ENCODE results near the gene MIGA1. TPM values are rescaled to one million over a fixed set of nuclear protein-coding genes. Genes with fewer than 3 reads are reported as not detected.
"Not testable (repeated sequence)": the region's sequence is repeated elsewhere in the genome, so short reads cannot be mapped to it uniquely, and the experiment has no call there.

The MIGA1 gene
- total and polyA plus RNA-seq, 10 of the 15 experiments (the other 5 are each of a cell fraction or from before 2014, with no cell fraction given): 1.3 to 7.2 (median 4.2) TPM

DNA sequence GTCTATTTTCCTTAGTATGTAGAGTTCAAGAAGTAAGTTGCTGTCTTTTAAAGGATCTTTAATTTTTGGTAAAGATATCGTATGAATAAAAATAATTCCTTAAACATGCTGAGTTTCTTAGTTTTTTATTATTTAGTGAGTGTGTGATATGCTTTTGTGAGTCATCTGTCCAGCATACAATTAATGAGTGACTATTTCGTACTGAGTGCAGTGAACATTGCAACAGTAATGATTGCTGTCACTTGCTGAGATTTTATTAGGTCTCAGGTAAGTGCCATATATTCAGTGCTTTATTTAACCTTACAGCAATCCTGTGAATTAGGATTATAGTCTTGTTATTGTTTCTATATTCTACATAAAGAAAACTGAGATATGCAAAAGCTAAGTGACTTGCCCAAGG, 22.6 kb downstream of the MIGA1 start (continued):
- TF ChIP-seq, protein P1, sequence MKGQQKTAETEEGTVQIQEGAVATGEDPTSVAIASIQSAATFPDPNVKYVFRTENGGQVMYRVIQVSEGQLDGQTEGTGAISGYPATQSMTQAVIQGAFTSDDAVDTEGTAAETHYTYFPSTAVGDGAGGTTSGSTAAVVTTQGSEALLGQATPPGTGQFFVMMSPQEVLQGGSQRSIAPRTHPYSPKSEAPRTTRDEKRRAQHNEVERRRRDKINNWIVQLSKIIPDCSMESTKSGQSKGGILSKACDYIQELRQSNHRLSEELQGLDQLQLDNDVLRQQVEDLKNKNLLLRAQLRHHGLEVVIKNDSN (IDR thresholded peaks at IDR 0.05; ENCODE audit: borderline replicate concordance, extremely low read length, insufficient read depth, low read depth, low read length): no peak
- no peak for TF ChIP-seq ASH2L (IDR thresholded peaks at IDR 0.05; ENCODE audit: borderline replicate concordance, low read depth)
- no peak for TF ChIP-seq CBX3 (IDR thresholded peaks at IDR 0.05; ENCODE audit: borderline replicate concordance, low read depth)
- TF ChIP-seq SMAD5 (IDR thresholded peaks at IDR 0.05; ENCODE audit: low read depth): no peak

DNA sequence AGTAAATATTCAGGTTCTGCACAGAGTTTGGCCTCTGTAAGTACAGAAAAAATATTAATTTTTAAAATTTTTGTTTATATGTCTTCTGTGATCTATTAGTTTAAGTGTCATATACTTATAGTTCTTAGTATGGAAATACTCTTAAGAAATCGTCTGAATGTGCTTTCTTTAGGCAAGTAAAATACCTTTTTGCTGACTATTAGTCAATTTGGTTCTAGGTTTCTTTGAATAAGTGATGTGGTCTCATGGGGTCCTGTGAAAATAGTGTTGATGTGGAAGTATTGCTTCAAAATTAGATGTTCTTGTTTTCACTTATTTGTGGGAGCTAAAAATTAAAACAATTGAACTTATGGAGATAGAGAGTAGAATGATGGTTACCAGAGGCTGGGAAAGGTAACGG, 23.9 kb downstream of the MIGA1 start:
- BruUV-seq (replicated peaks): no TSS peak
- no peaks in the 10 kb centered on the region for H3K9me3 ChIP-seq (replicated peaks; ENCODE audit: control insufficient read depth, insufficient read depth, low read length)
- in situ Hi-C loops (cut with MboI): no loop called here
- H3K4me2 ChIP-seq (ENCODE audit: control insufficient read depth, insufficient read depth): no peak overlapping the region
- no peak overlapping the region for H3K9ac ChIP-seq (ENCODE audit: control insufficient read depth, insufficient read depth, low read length)
- H3K79me2 ChIP-seq (ENCODE audit: control insufficient read depth, insufficient read depth, low read length): no peaks in the 10 kb centered on the region
- SMC1A ChIA-PET (ENCODE audit: uncharacterized antibody, unreplicated experiment): no interaction called here
- H3K4me3 ChIP-seq: no peak overlapping the region
- no peak overlapping the region for H3K27ac ChIP-seq (ENCODE audit: control insufficient read depth, insufficient read depth)
- ATAC-seq (no peak), FAIRE-seq (no peak), DNase-seq (ENCODE audit: low read depth, low spot score) (no peak)
- RAD21 ChIA-PET (ENCODE audit: unreplicated experiment): no interaction called here
- no peak for TF ChIP-seq CUX1 (IDR thresholded peaks at IDR 0.05; ENCODE audit: insufficient replicate concordance, low read depth, low read length)
- TF ChIP-seq SUZ12 (IDR thresholded peaks at IDR 0.05; ENCODE audit: unreplicated experiment): no peak
- no peak for TF ChIP-seq MLLT1 (IDR thresholded peaks at IDR 0.05)
- H3K27me3 ChIP-seq (replicated peaks in 1 of 2; ENCODE audit: control insufficient read depth in 2 of 2, insufficient read depth in 2 of 2, low read length in 1 of 2): no peaks in the 10 kb centered on the region
- peaks cover 0 to 11% of the 10 kb centered on the region in 2 experiments; a peak in 3 of 4 replicates for H3K36me3 ChIP-seq (ENCODE audit: control insufficient read depth in 2 of 2, insufficient read depth in 2 of 2, low read length in 1 of 2)
- WGBS (ENCODE audit: insufficient coverage, insufficient replicate concordance, low lambda C conversion rate, missing lambda C conversion rate): 46% methylated on average over 2 of the region's 2 CpGs
- POLR2A ChIA-PET: no interaction called here
- intact Hi-C loops (cut with micrococcal nuclease; ENCODE audit: unreplicated experiment): no loop called here
- no peak overlapping the region for H2AFZ ChIP-seq (ENCODE audit: control insufficient read depth, low read depth, low read length)
- CTCF ChIA-PET: interaction anchor here (0.6 kb wide), 1 partner anchor 270 kb away, joined by 4 read pairs; no protein-coding TSS in a partner anchor
- no peaks in the 10 kb centered on the region for H4K20me1 ChIP-seq (ENCODE audit: control insufficient read depth, insufficient read depth)
- no peaks in the 10 kb centered on the region for H3K4me1 ChIP-seq (ENCODE audit: control insufficient read depth, insufficient read depth, low read length)

DNA sequence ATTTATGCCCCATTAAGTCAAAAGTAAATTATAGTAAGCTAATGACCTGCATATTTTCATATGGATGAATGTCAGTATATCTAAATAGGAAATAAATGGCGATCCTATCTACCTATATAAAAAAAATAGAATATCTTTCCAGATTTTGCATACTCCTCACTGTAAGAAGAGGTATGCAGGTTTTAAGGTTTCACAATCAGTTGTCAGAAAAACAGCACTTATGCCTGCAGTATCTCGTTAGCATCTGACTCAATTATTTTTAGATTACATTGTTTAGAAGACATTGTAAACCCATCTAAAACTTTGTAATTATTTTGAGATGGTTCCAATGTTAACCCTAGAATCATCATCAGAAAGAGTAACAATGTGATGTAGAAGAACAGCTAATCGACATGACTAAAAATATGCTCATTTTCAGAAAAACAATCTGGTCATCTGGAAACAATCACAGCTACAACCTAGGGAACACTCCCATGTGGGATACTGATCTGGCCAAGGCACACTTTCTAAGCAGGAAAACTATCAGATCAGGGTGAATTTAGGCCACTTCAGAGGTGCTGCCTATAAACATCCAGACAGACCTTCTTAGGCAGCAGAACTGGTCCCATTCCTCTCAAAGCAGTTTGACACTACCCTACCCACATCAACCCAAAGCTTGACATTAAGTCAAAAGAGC, 30.5 kb downstream of the MIGA1 start:
- H2AFZ ChIP-seq (ENCODE audit: control insufficient read depth, low read depth, low read length); ATAC-seq; H3K79me2 ChIP-seq (ENCODE audit: control insufficient read depth, insufficient read depth, low read length); FAIRE-seq; H3K4me1 ChIP-seq (ENCODE audit: control insufficient read depth, insufficient read depth, low read length); CTCF ChIA-PET; H4K20me1 ChIP-seq (ENCODE audit: control insufficient read depth, insufficient read depth); in situ Hi-C loops (cut with MboI); BruUV-seq (replicated peaks); H3K27ac ChIP-seq (ENCODE audit: control insufficient read depth, insufficient read depth); DNase-seq (ENCODE audit: low read depth, low spot score); RAD21 ChIA-PET (ENCODE audit: unreplicated experiment); SMC1A ChIA-PET (ENCODE audit: uncharacterized antibody, unreplicated experiment); POLR2A ChIA-PET; H3K9ac ChIP-seq (ENCODE audit: control insufficient read depth, insufficient read depth, low read length); H3K4me2 ChIP-seq (ENCODE audit: control insufficient read depth, insufficient read depth); H3K9me3 ChIP-seq (replicated peaks; ENCODE audit: control insufficient read depth, insufficient read depth, low read length); intact Hi-C loops (cut with micrococcal nuclease; ENCODE audit: unreplicated experiment); H3K27me3 ChIP-seq (replicated peaks in 1 of 2; ENCODE audit: control insufficient read depth in 2 of 2, insufficient read depth in 2 of 2, low read length in 1 of 2); H3K4me3 ChIP-seq: not testable (repeated sequence)
- WGBS (ENCODE audit: insufficient coverage, insufficient replicate concordance, low lambda C conversion rate, missing lambda C conversion rate): 100% methylated on average over 1 of the region's 3 CpGs
- H3K36me3 ChIP-seq (ENCODE audit: control insufficient read depth in 2 of 2, insufficient read depth in 2 of 2, low read length in 1 of 2): peaks cover 0 to 12% of the 10 kb centered on the region in 2 experiments

Measured in GM12878 (cell line).